ENCODE data around the gene CMTR2. TPM values are rescaled to one million over a fixed set of nuclear protein-coding genes. Genes with fewer than 3 reads are reported as not detected.

The CMTR2 gene
- total and polyA plus RNA-seq, 2 donors (not counting 1 experiment from before 2014, with no cell fraction given), result 10.1 to 41.3 TPM

DNA sequence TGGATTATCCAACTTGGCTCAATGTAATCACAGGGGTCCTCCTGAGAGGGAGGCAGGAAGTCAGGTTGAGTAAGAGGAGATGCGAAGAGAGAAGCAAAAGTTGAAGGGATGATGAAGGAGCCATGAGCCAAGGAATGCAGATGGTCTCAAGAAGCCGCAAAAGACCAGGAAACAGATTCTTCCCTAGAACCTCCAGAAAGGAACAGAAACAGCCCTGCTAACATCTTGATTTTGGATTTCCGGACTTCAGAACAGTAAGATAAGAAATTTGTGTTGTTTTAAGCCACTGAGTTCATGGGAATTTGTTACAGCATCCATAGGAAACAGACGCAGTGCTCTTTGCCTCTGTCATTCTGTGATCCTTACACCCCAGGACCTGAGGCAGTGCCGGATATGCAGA lies 26.8 kb downstream of the CMTR2 start:
- POLR2A ChIA-PET, result no interaction called here
- Histone ChIP-seq H3K9ac (ENCODE audit: low read length) (no peak overlapping the region), H3K4me1 (ENCODE audit: control insufficient read depth in 2 of 2, insufficient read depth in 2 of 2, low read length in 2 of 2) (no peaks in the 10 kb centered on the region), H4K20me1 (ENCODE audit: control insufficient read depth, insufficient read depth, low read length, poor library complexity, severe bottlenecking) (no peaks in the 10 kb centered on the region), H3K27me3 (replicated peaks in 1 of 4; ENCODE audit: control extremely low read depth in 1 of 4, control insufficient read depth in 3 of 4, insufficient read depth in 4 of 4, low read length in 3 of 4) (no peaks in the 10 kb centered on the region), H2AFZ (ENCODE audit: insufficient read depth, low read depth, low read length, poor library complexity, severe bottlenecking) (no peak overlapping the region), H3K4me2 (replicated peaks; ENCODE audit: low read depth, low read length, poor library complexity, severe bottlenecking) (no peak overlapping the region), H3K9me3 (ENCODE audit: control extremely low read depth in 1 of 3, control insufficient read depth in 2 of 3, insufficient read depth in 1 of 3, low read length in 2 of 3) (no peaks in the 10 kb centered on the region), H3K79me2 (ENCODE audit: control insufficient read depth, insufficient read depth, low read length) (no peaks in the 10 kb centered on the region), H3K36me3 (replicated peaks in 1 of 2; ENCODE audit: control extremely low read depth in 1 of 2, control insufficient read depth in 1 of 2, extremely low read depth in 1 of 2, insufficient read depth in 2 of 2, low read length in 1 of 2) (no peaks in the 10 kb centered on the region), H3K27ac (ENCODE audit: low read length in 2 of 2) (no peak overlapping the region), H3K4me3 (ENCODE audit: control extremely low read depth in 1 of 5, extremely low read depth in 1 of 5, insufficient read depth in 1 of 5, low read depth in 2 of 5, low read length in 4 of 5) (no peak overlapping the region)
- Mint-ChIP-seq H3K27ac (no peak overlapping the region), H3K9me3 (ENCODE audit: insufficient read depth) (no peaks in the 10 kb centered on the region), H3K27me3 (peaks cover 9% of the 10 kb centered on the region), H3K4me3 (no peak overlapping the region), H3K4me1 (no peaks in the 10 kb centered on the region)
- WGBS (ENCODE audit: insufficient coverage), result 79% methylated on average over 2 of the region's 5 CpGs
- CTCF ChIA-PET, result no interaction called here
- DNase-seq, result no peak
- no peak for TF ChIP-seq EZH2 (IDR thresholded peaks at IDR 0.05; ENCODE audit: borderline replicate concordance, insufficient read depth, low read depth, low read length, poor library complexity, severe bottlenecking)
- intact Hi-C loops (cut with micrococcal nuclease), result no loop called here
- no peak for ATAC-seq (ENCODE audit: low read depth)

DNA sequence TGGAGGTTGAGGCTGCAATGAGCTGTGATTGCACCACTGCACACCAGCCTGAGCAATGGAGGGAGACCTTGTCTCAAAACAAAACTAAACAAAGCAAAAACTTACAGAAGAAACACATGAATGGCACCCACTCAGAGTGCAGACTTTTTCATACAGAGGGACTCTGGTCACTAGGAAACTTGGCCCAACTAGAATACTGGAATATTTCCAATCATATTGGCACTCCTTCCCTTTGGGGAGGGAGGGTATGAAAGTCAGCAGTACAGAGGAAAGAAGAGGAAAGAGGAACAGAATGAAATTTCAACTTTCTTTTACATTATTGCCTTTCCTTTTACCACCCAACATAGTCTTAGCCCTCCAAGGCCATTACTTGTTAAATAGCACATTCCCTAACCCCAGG lies 28.2 kb downstream of the CMTR2 start:
- no peaks in the 10 kb centered on the region for H3K9me3 Mint-ChIP-seq (ENCODE audit: insufficient read depth)
- Histone ChIP-seq H3K27ac (ENCODE audit: low read length in 2 of 2) (no peak overlapping the region), H3K27me3 (replicated peaks in 1 of 4; ENCODE audit: control extremely low read depth in 1 of 4, control insufficient read depth in 3 of 4, insufficient read depth in 4 of 4, low read length in 3 of 4) (no peaks in the 10 kb centered on the region), H3K79me2 (ENCODE audit: control insufficient read depth, insufficient read depth, low read length) (no peaks in the 10 kb centered on the region), H3K4me1 (ENCODE audit: control insufficient read depth in 2 of 2, insufficient read depth in 2 of 2, low read length in 2 of 2) (no peaks in the 10 kb centered on the region), H3K36me3 (replicated peaks in 1 of 2; ENCODE audit: control extremely low read depth in 1 of 2, control insufficient read depth in 1 of 2, extremely low read depth in 1 of 2, insufficient read depth in 2 of 2, low read length in 1 of 2) (no peaks in the 10 kb centered on the region), H2AFZ (ENCODE audit: insufficient read depth, low read depth, low read length, poor library complexity, severe bottlenecking) (no peak overlapping the region), H3K9me3 (ENCODE audit: control extremely low read depth in 1 of 3, control insufficient read depth in 2 of 3, insufficient read depth in 1 of 3, low read length in 2 of 3) (no peaks in the 10 kb centered on the region), H3K4me3 (ENCODE audit: control extremely low read depth in 1 of 5, extremely low read depth in 1 of 5, insufficient read depth in 1 of 5, low read depth in 2 of 5, low read length in 4 of 5) (no peak overlapping the region), H3K9ac (ENCODE audit: low read length) (no peak overlapping the region), H3K4me2 (replicated peaks; ENCODE audit: low read depth, low read length, poor library complexity, severe bottlenecking) (no peak overlapping the region), H4K20me1 (ENCODE audit: control insufficient read depth, insufficient read depth, low read length, poor library complexity, severe bottlenecking) (no peaks in the 10 kb centered on the region)
- DNase-seq (no peak), ATAC-seq (ENCODE audit: low read depth) (no peak)
- no peak overlapping the region for H3K27ac Mint-ChIP-seq
- TF ChIP-seq, protein P1, sequence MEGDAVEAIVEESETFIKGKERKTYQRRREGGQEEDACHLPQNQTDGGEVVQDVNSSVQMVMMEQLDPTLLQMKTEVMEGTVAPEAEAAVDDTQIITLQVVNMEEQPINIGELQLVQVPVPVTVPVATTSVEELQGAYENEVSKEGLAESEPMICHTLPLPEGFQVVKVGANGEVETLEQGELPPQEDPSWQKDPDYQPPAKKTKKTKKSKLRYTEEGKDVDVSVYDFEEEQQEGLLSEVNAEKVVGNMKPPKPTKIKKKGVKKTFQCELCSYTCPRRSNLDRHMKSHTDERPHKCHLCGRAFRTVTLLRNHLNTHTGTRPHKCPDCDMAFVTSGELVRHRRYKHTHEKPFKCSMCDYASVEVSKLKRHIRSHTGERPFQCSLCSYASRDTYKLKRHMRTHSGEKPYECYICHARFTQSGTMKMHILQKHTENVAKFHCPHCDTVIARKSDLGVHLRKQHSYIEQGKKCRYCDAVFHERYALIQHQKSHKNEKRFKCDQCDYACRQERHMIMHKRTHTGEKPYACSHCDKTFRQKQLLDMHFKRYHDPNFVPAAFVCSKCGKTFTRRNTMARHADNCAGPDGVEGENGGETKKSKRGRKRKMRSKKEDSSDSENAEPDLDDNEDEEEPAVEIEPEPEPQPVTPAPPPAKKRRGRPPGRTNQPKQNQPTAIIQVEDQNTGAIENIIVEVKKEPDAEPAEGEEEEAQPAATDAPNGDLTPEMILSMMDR (IDR thresholded peaks at IDR 0.05), result no peak
- no peak for TF ChIP-seq EZH2 (IDR thresholded peaks at IDR 0.05; ENCODE audit: borderline replicate concordance, insufficient read depth, low read depth, low read length, poor library complexity, severe bottlenecking)
- H3K4me1 Mint-ChIP-seq, result no peaks in the 10 kb centered on the region
- POLR2A ChIA-PET, result no interaction called here
- CTCF ChIA-PET, result no interaction called here
- H3K27me3 Mint-ChIP-seq, result peaks cover 9% of the 10 kb centered on the region
- H3K4me3 Mint-ChIP-seq, result no peak overlapping the region
- intact Hi-C loops (cut with micrococcal nuclease), result no loop called here

Measured in B cell (primary cell).